ENCODE data around the gene SAMD11. TPM values are rescaled to one million over a fixed set of nuclear protein-coding genes. Genes with fewer than 3 reads are reported as not detected.

SAMD11 gene
- total RNA-seq, 1 experiment from 2014 or later = 13.5 TPM

- Mint-ChIP-seq H3K9me3 (peaks cover under 1 to 3% of the 10 kb centered on the region in 2 experiments; a peak in 3 of 5 replicates), H3K36me3 (ENCODE audit: insufficient read depth in 1 of 3, low read depth in 3 of 3) (peaks cover 2 to 8% (median 3%) of the 10 kb centered on the region in 3 experiments; a peak in 3 of 7 replicates), H3K27me3 (ENCODE audit: low read depth) (peaks cover 73% of the 10 kb centered on the region), H3K4me3 (peak overlapping the region in 1 of 2 experiments; percentile 81; a peak in 2 of 5 replicates), H3K4me1 (peaks cover 6 to 11% of the 10 kb centered on the region in 2 experiments), H3K27ac (no peak overlapping the region)
- no peak for TF ChIP-seq CTCF (conservative IDR thresholded peaks at IDR 0.05)
- Histone ChIP-seq H2AK5ac (ENCODE audit: insufficient read length, low read length) (no peak overlapping the region), H2BK12ac (ENCODE audit: insufficient read length, low read depth, low read length) (no peak overlapping the region), H3K9me3 (ENCODE audit: control insufficient read depth, low read depth, low read length) (no peaks in the 10 kb centered on the region), H3K4me2 (ENCODE audit: insufficient read depth, insufficient read length, low read length) (peak overlapping the region; percentile 66), H3K79me1 (ENCODE audit: insufficient read depth, low read depth, low read length, poor library complexity, severe bottlenecking) (no peaks in the 10 kb centered on the region), H3K23me2 (ENCODE audit: insufficient read length, low read depth, low read length, poor library complexity, severe bottlenecking) (peaks cover 6% of the 10 kb centered on the region), H2AFZ (ENCODE audit: low read length) (no peak overlapping the region), H3K18ac (ENCODE audit: insufficient read length, low read depth, low read length) (no peak overlapping the region), H4K8ac (replicated peaks; ENCODE audit: insufficient read length, low read depth, low read length) (no peak overlapping the region), H3K4ac (ENCODE audit: low read depth, low read length) (no peak overlapping the region), H3K14ac (ENCODE audit: insufficient read depth, low read length) (no peak overlapping the region), H4K91ac (ENCODE audit: insufficient read length, low read depth, low read length) (no peak overlapping the region), H3K79me2 (ENCODE audit: insufficient read depth, low read length) (no peaks in the 10 kb centered on the region), H2BK20ac (ENCODE audit: low read depth, low read length, poor library complexity, severe bottlenecking) (no peak overlapping the region), H4K20me1 (ENCODE audit: control insufficient read depth, insufficient read depth, insufficient read length) (no peaks in the 10 kb centered on the region), H3K9ac (ENCODE audit: extremely low read depth, insufficient read length, low read length) (no peak overlapping the region), H3T11ph (ENCODE audit: low read length) (no peak overlapping the region), H3K23ac (ENCODE audit: insufficient read length, low read depth, low read length) (no peak overlapping the region), H4K5ac (ENCODE audit: insufficient read length, low read depth, low read length) (no peak overlapping the region), H2BK15ac (ENCODE audit: low read depth, low read length) (no peak overlapping the region), H2BK5ac (ENCODE audit: insufficient read length, low read length) (no peak overlapping the region), H2BK120ac (ENCODE audit: low read depth, low read length, poor library complexity, severe bottlenecking) (no peak overlapping the region), H3K4me1 (ENCODE audit: insufficient read depth, low read length) (no peaks in the 10 kb centered on the region), H3K56ac (ENCODE audit: insufficient read length, low read depth, low read length) (no peak overlapping the region), H3K27me3 (ENCODE audit: insufficient read depth, low read length) (peaks cover 19% of the 10 kb centered on the region; the same call in 1 of the 2 replicates), H3K27ac (ENCODE audit: insufficient read length, low read depth, low read length) (no peak overlapping the region)
- DNase-seq = peak; percentile 24
- WGBS (ENCODE audit: extremely low coverage, insufficient read length, low lambda C conversion rate) = no CpG with 5 or more reads among the region's 13 CpGs
Observed at GRCh38 chr1:905811-906599, 17.7 kb upstream of the SAMD11 start.

Data from H9 (cell line).